Suprapubic skin (tissue), 4 donors: ENCODE measurements around the gene TMEM89. TPM values are rescaled to one million over a fixed set of nuclear protein-coding genes. Genes with fewer than 3 reads are reported as not detected.

ENCODE experiments used
- DNase-seq, 2 donors: peaks; one replicate each; pipeline ENCODE4 v3.0.0-alpha.2; 2019; ENCODE audit warnings: low spot score in 2 of 2
- H3K27ac ChIP-seq: fragments of 200-600 bp; sonication (generic); one replicate; pipeline ENCODE4 v1.5.1; 2019
- H3K27me3 ChIP-seq: fragments of 200-600 bp; sonication (generic); one replicate; pipeline ENCODE4 v1.5.1; 2019
- H3K36me3 ChIP-seq: fragments of 200-600 bp; sonication (generic); one replicate; pipeline ENCODE4 v1.5.1; 2019
- H3K4me1 ChIP-seq: fragments of 200-600 bp; sonication (generic); one replicate; pipeline ENCODE4 v1.5.1; 2019
- H3K4me3 ChIP-seq: fragments of 200-600 bp; sonication (generic); one replicate; pipeline ENCODE4 v1.5.1; 2019; ENCODE audit warnings: mild to moderate bottlenecking
- H3K9me3 ChIP-seq: fragments of 200-600 bp; sonication (generic); one replicate; pipeline ENCODE4 v1.5.1; 2019
- CTCF ChIP-seq, 2 donors: fragments of 200-600 bp in 1 of 2; fragments of 450-650 bp in 1 of 2; sonication (generic) in 1 of 2; IDR thresholded peaks; one replicate each; pipeline ENCODE4 v1.5.1; 2016 to 2019; ENCODE audit warnings: antibody characterized with exemption in 2 of 2, mild to moderate bottlenecking in 1 of 2, moderate library complexity in 1 of 2
- EP300 ChIP-seq: sonication (generic); formaldehyde crosslinking; IDR thresholded peaks from one replicate; pipeline ENCODE4 v1.6.1; 2017; ENCODE audit warnings: antibody characterized with exemption
- POLR2A ChIP-seq, 2 donors: fragments of 450-650 bp; IDR thresholded peaks; one replicate each; pipeline ENCODE4 v1.6.1; 2017; ENCODE audit warnings: antibody characterized with exemption in 2 of 2, mild to moderate bottlenecking in 2 of 2, moderate library complexity in 2 of 2
- POLR2AphosphoS5 ChIP-seq, 3 donors: sonication (generic); formaldehyde crosslinking; IDR thresholded peaks; one replicate each; pipeline ENCODE4 v1.6.1; 2017; ENCODE audit warnings: antibody characterized with exemption in 3 of 3
- WGBS: methylation state at CpG from one replicate; pipeline ENCODE4 v1.1.5; 2018; 5-methylcytosine and 5-hydroxymethylcytosine counted together
- total RNA-seq, 4 donors: library from RNA; depleted of rRNA; stranded (reverse); fragments of >200 nt; gene quantifications; one replicate each; pipeline ENCODE4 v1.1.0, GENCODE V29; 2016

Gene TMEM89
- total RNA-seq, 4 donors from 2014 or later, result not detected

- Histone ChIP-seq H3K27ac (no peak overlapping the region), H3K27me3 (no peaks in the 10 kb centered on the region), H3K4me1 (no peaks in the 10 kb centered on the region), H3K9me3 (no peaks in the 10 kb centered on the region), H3K36me3 (no peaks in the 10 kb centered on the region), H3K4me3 (no peak overlapping the region)
- DNase-seq, result no peak
- 84% methylated on average over 6 of the region's 15 CpGs for whole genome bisulfite sequencing
- no peak for TF ChIP-seq POLR2A (IDR thresholded peaks at IDR 0.05)
- TF ChIP-seq EP300, result no peak
- no peak for TF ChIP-seq CTCF (IDR thresholded peaks at IDR 0.05)
- no peak for TF ChIP-seq POLR2AphosphoS5 (IDR thresholded peaks at IDR 0.05)
These were observed 26.8 kb upstream of the TMEM89 start for GRCh38 chr3:48648188-48648850.

GRCh38 chr3:48647714-48648113 is 26.1 kb upstream of the TMEM89 start:
- WGBS, result 85% methylated on average over 9 of the region's 9 CpGs
- no peaks in the 10 kb centered on the region for H3K9me3 ChIP-seq
- DNase-seq, result no peak
- no peak overlapping the region for H3K4me3 ChIP-seq
- no peak for TF ChIP-seq POLR2AphosphoS5 (IDR thresholded peaks at IDR 0.05)
- no peak for TF ChIP-seq POLR2A (IDR thresholded peaks at IDR 0.05)
- no peak for TF ChIP-seq EP300
- no peak for TF ChIP-seq CTCF (IDR thresholded peaks at IDR 0.05)
- H3K4me1 ChIP-seq, result no peaks in the 10 kb centered on the region
- H3K36me3 ChIP-seq, result no peaks in the 10 kb centered on the region
- no peaks in the 10 kb centered on the region for H3K27me3 ChIP-seq
- no peak overlapping the region for H3K27ac ChIP-seq

GRCh38 chr3:48644898-48645760 is 23.6 kb upstream of the TMEM89 start:
- H3K4me1 ChIP-seq, result no peaks in the 10 kb centered on the region
- no peaks in the 10 kb centered on the region for H3K27me3 ChIP-seq
- TF ChIP-seq POLR2AphosphoS5 (IDR thresholded peaks at IDR 0.05) (no peak), EP300 (no peak), POLR2A (IDR thresholded peaks at IDR 0.05) (no peak), CTCF (IDR thresholded peaks at IDR 0.05) (no peak)
- no peak overlapping the region for H3K4me3 ChIP-seq
- no peak overlapping the region for H3K27ac ChIP-seq
- DNase-seq, result no peak
- H3K36me3 ChIP-seq, result no peaks in the 10 kb centered on the region
- WGBS, result 91% methylated on average over 15 of the region's 22 CpGs
- H3K9me3 ChIP-seq, result no peaks in the 10 kb centered on the region

GRCh38 chr3:48642605-48643004 is 21.0 kb upstream of the TMEM89 start:
- no peaks in the 10 kb centered on the region for H3K27me3 ChIP-seq
- 87% methylated on average over 3 of the region's 12 CpGs for WGBS
- H3K4me1 ChIP-seq, result no peaks in the 10 kb centered on the region
- no peaks in the 10 kb centered on the region for H3K36me3 ChIP-seq
- no peak overlapping the region for H3K4me3 ChIP-seq
- no peak for TF ChIP-seq POLR2AphosphoS5 (IDR thresholded peaks at IDR 0.05)
- H3K27ac ChIP-seq, result no peak overlapping the region
- no peak for DNase-seq
- no peaks in the 10 kb centered on the region for H3K9me3 ChIP-seq

- 90% methylated on average over 3 of the region's 3 CpGs for WGBS
- TF ChIP-seq EP300 (no peak), POLR2AphosphoS5 (IDR thresholded peaks at IDR 0.05) (no peak), POLR2A (IDR thresholded peaks at IDR 0.05) (no peak), CTCF (IDR thresholded peaks at IDR 0.05) (no peak)
- H3K4me3 ChIP-seq, result no peak overlapping the region
- no peak overlapping the region for H3K27ac ChIP-seq
- no peaks in the 10 kb centered on the region for H3K9me3 ChIP-seq
- H3K4me1 ChIP-seq, result no peaks in the 10 kb centered on the region
- DNase-seq, result no peak
- no peaks in the 10 kb centered on the region for H3K27me3 ChIP-seq
- H3K36me3 ChIP-seq, result no peaks in the 10 kb centered on the region
These were observed 19.8 kb upstream of the TMEM89 start for GRCh38 chr3:48641396-48641795.
